ENCODE data around the gene ELP2. TPM values are rescaled to one million over a fixed set of nuclear protein-coding genes. Genes with fewer than 3 reads are reported as not detected.

The ELP2 gene
- total RNA-seq, 1 experiment from 2014 or later = 100 TPM

DNA sequence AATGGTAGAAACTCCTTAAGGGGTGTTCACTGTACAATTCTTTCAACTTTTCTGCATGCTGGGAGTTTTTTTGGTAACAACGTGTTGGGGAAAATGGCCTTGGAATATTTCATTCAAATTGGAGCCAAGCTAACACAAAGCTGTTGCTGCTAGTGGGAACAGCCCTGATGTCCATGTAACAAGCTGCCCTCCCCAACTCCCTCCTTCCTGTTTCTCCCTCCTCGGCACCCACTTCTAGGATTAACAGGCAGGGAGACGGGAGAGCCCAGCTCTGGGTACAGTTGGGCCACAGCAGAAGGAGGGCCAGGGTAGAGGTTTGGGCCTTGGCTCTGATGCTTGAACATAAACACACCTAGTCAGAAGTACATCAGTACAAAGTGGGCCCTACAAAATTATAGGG, 48.2 kb downstream of the ELP2 start:
- no peaks in the 10 kb centered on the region for H3K9me3 Mint-ChIP-seq (ENCODE audit: unreplicated experiment)
- intact Hi-C loops (cut with micrococcal nuclease) = no loop called here
- POLR2A ChIA-PET = interaction anchor here (0.6 to 7.7 kb wide), 4 partner anchors 10 to 159 kb away, joined by 3 to 50 read pairs (median 3); partner anchors contain the start of gene MOCOS
- H3K27ac Mint-ChIP-seq (ENCODE audit: low read depth, unreplicated experiment) = peak overlapping the region; percentile 63
- H3K36me3 Mint-ChIP-seq (ENCODE audit: insufficient read depth, unreplicated experiment) = peaks cover 29% of the 10 kb centered on the region
- BruUV-seq (replicated peaks) = no TSS peak
- no peaks in the 10 kb centered on the region for H3K27me3 Mint-ChIP-seq (ENCODE audit: insufficient read depth, unreplicated experiment)
- peaks cover 30% of the 10 kb centered on the region for H3K4me1 Mint-ChIP-seq (ENCODE audit: insufficient read depth, unreplicated experiment)
- H3K4me3 Mint-ChIP-seq (ENCODE audit: unreplicated experiment) = no peak overlapping the region
- TF ChIP-seq, protein P1, sequence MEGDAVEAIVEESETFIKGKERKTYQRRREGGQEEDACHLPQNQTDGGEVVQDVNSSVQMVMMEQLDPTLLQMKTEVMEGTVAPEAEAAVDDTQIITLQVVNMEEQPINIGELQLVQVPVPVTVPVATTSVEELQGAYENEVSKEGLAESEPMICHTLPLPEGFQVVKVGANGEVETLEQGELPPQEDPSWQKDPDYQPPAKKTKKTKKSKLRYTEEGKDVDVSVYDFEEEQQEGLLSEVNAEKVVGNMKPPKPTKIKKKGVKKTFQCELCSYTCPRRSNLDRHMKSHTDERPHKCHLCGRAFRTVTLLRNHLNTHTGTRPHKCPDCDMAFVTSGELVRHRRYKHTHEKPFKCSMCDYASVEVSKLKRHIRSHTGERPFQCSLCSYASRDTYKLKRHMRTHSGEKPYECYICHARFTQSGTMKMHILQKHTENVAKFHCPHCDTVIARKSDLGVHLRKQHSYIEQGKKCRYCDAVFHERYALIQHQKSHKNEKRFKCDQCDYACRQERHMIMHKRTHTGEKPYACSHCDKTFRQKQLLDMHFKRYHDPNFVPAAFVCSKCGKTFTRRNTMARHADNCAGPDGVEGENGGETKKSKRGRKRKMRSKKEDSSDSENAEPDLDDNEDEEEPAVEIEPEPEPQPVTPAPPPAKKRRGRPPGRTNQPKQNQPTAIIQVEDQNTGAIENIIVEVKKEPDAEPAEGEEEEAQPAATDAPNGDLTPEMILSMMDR (IDR thresholded peaks at IDR 0.05; ENCODE audit: unreplicated experiment) = no peak
- no peak for DNase-seq (ENCODE audit: unreplicated experiment)
- CTCF ChIA-PET = interaction anchor here (1.4 kb wide), 1 partner anchor 10 kb away, joined by 3 read pairs; no protein-coding TSS in a partner anchor

GRCh38 chr18:36179562-36180355, 50.1 kb downstream of the ELP2 start:
- TF ChIP-seq, protein P1 (IDR thresholded peaks at IDR 0.05; ENCODE audit: unreplicated experiment) = no peak
- intact Hi-C loops (cut with micrococcal nuclease) = no loop called here
- ChIA-PET POLR2A (interaction anchor here (1.0 to 1.5 kb wide), 4 partner anchors 9 to 50 kb away, joined by 3 to 13 read pairs (median 5); partner anchors contain the start of gene ELP2), CTCF (no interaction called here)
- BruUV-seq (replicated peaks) = no TSS peak
- Mint-ChIP-seq H3K4me3 (ENCODE audit: unreplicated experiment) (no peak overlapping the region), H3K27ac (ENCODE audit: low read depth, unreplicated experiment) (peak overlapping the region; percentile 64), H3K27me3 (ENCODE audit: insufficient read depth, unreplicated experiment) (no peaks in the 10 kb centered on the region), H3K9me3 (ENCODE audit: unreplicated experiment) (no peaks in the 10 kb centered on the region), H3K36me3 (ENCODE audit: insufficient read depth, unreplicated experiment) (peaks cover 20% of the 10 kb centered on the region), H3K4me1 (ENCODE audit: insufficient read depth, unreplicated experiment) (peaks cover 30% of the 10 kb centered on the region)
- peak; percentile 90 for DNase-seq (ENCODE audit: unreplicated experiment)

- H3K27ac Mint-ChIP-seq (ENCODE audit: low read depth, unreplicated experiment) = no peak overlapping the region
- CTCF ChIA-PET = interaction anchor here (1.2 to 1.4 kb wide), 2 partner anchors 164 to 391 kb away, joined by 4 read pairs; no protein-coding TSS in a partner anchor
These were observed 51.7 kb downstream of the ELP2 start for GRCh38 chr18:36181441-36181840.

More at GRCh38 chr18:36181441-36181840, 51.7 kb downstream of the ELP2 start:
- peaks cover 12% of the 10 kb centered on the region for H3K36me3 Mint-ChIP-seq (ENCODE audit: insufficient read depth, unreplicated experiment)
- no TSS peak for BruUV-seq (replicated peaks)
- POLR2A ChIA-PET = interaction anchor here (0.7 kb wide), 1 partner anchor 53 kb away, joined by 3 read pairs; no protein-coding TSS in a partner anchor
- H3K9me3 Mint-ChIP-seq (ENCODE audit: unreplicated experiment) = no peaks in the 10 kb centered on the region
- H3K4me1 Mint-ChIP-seq (ENCODE audit: insufficient read depth, unreplicated experiment) = peaks cover 27% of the 10 kb centered on the region
- intact Hi-C loops (cut with micrococcal nuclease) = no loop called here
- no peak for DNase-seq (ENCODE audit: unreplicated experiment)
- no peak overlapping the region for H3K4me3 Mint-ChIP-seq (ENCODE audit: unreplicated experiment)
- H3K27me3 Mint-ChIP-seq (ENCODE audit: insufficient read depth, unreplicated experiment) = no peaks in the 10 kb centered on the region
- TF ChIP-seq, protein P1 (IDR thresholded peaks at IDR 0.05; ENCODE audit: unreplicated experiment) = no peak
